HUES48 (cell line): ENCODE measurements around the gene BTBD19.
"Not testable (repeated sequence)": the region's sequence is repeated elsewhere in the genome, so short reads cannot be mapped to it uniquely, and the experiment has no call there.

Experiments used
- H3K27ac ChIP-seq: one replicate; pipeline ENCODE4 v1.7.0; 2013; ENCODE audit warnings: low read depth, low read length, inconsistent platforms
- H3K27me3 ChIP-seq: 2 replicates; pipeline ENCODE4 v1.6.1; 2013; ENCODE audit warnings: mild to moderate bottlenecking, low read length; ENCODE audit not compliant: control insufficient read depth, insufficient read depth
- H3K36me3 ChIP-seq: 2 replicates; pipeline ENCODE4 v1.6.1; 2013; ENCODE audit warnings: low read length; ENCODE audit not compliant: control insufficient read depth, insufficient read depth
- H3K4me1 ChIP-seq: 2 replicates; pipeline ENCODE4 v1.6.1; 2013; ENCODE audit warnings: mild to moderate bottlenecking, low read length; ENCODE audit not compliant: control insufficient read depth, insufficient read depth
- H3K4me3 ChIP-seq: 2 replicates; pipeline ENCODE4 v1.5.1; 2013; ENCODE audit warnings: mild to moderate bottlenecking, low read depth, low read length
- H3K9ac ChIP-seq: 2 replicates; pipeline ENCODE4 v1.6.1; 2013; ENCODE audit warnings: mild to moderate bottlenecking, low read depth, low read length, moderate library complexity
- H3K9me3 ChIP-seq: 2 replicates; pipeline ENCODE4 v1.6.1; 2013; ENCODE audit warnings: low read length; ENCODE audit not compliant: control insufficient read depth, insufficient read depth

The BTBD19 gene

DNA sequence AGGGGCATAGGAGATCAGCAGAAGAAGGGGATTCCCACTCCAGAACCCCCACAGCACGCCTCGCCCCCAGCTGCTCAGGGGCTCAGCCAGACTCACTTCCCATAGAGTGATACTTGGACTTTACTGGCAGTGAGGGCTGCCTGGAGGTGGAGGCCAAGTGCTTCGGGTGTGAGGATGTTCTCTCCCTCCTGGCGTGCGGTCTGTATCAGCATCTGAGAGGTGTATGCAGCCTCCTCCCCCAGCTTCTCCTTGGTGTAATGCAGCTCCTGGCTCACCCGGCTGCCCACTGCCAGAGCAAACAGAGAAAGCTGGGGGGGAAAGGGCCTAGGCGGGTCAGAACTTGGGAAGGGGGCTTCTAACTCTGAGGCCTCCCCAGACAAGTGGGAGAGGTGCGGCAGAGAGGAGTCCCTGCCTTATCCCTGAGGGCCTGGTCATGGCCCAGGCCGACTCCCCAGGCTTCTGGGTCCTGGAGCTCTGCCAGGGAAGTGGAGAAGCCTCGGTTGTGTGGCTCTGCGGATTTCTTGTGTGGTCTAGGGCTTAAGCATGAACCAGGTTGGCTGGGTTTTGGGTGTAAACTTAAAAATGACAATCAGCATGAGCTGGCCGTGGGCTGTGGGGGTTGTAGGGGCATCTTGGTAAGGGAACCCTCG, 23.9 kb downstream of the BTBD19 start:
- H3K27me3 ChIP-seq = no peaks in the 10 kb centered on the region
- no peak overlapping the region for H3K9ac ChIP-seq
- H3K4me1 ChIP-seq = peaks cover 12% of the 10 kb centered on the region; the same call in 1 of the 2 replicates
- H3K9me3 ChIP-seq = no peaks in the 10 kb centered on the region
- H3K36me3 ChIP-seq = no peaks in the 10 kb centered on the region
- H3K4me3 ChIP-seq = no peak overlapping the region
- no peak overlapping the region for H3K27ac ChIP-seq

DNA sequence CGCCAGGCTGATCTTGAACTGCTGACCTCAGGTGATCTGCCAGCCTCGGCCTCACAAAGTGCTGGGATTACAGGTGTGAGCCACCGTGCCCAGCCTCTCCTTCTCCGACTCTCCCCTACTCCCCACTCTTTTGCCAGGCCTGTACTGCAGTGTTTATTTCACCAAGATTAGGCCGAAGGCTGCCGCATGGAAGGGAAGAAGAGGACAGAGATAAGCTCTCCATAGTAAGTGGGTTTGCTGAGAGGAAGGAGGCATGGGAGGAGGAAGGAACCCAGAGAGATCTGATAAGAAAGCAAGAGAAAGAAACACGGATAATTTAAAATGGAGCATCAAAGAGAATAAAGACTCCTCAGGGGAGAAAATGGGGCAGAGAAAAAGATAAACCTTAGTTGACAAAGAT, 26.0 kb downstream of the BTBD19 start:
- Histone ChIP-seq H3K9ac (no peak overlapping the region), H3K27ac (no peak overlapping the region), H3K4me3 (no peak overlapping the region), H3K27me3 (no peaks in the 10 kb centered on the region), H3K9me3 (no peaks in the 10 kb centered on the region), H3K4me1 (peaks cover 12% of the 10 kb centered on the region; the same call in 1 of the 2 replicates), H3K36me3 (no peaks in the 10 kb centered on the region)

- Histone ChIP-seq H3K27ac (no peak overlapping the region), H3K9me3 (no peaks in the 10 kb centered on the region), H3K4me3 (no peak overlapping the region), H3K9ac (no peak overlapping the region), H3K36me3 (no peaks in the 10 kb centered on the region), H3K4me1 (peaks cover 10% of the 10 kb centered on the region; the same call in 1 of the 2 replicates), H3K27me3 (no peaks in the 10 kb centered on the region)
Measured at GRCh38 chr1:44835738-44836675, 27.7 kb downstream of the BTBD19 start.

- not testable (repeated sequence) for H3K36me3 ChIP-seq, H3K9me3 ChIP-seq, H3K27ac ChIP-seq, H3K4me1 ChIP-seq, H3K27me3 ChIP-seq, H3K4me3 ChIP-seq, H3K9ac ChIP-seq
Measured at GRCh38 chr1:44838294-44838693, 30.0 kb downstream of the BTBD19 start.

DNA sequence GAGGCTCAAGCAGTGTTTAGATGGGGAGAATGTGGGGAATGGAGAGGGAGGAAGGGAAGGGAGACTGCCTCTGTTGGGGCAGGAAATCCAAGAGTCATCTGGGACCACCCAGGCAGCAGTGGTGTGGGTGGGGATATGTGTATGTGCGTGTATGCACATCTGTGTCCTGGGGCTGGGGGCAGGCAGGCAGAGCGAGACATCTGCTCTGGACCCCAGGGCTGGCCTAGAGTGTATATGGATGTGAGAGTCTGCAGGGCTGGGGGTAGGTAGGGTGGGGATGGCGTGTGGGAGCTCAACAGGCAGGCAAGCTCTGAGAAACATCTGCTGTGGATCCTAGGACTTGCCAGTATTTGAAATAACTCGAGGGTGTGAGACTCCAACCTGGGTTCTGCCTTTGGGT, 31.3 kb downstream of the BTBD19 start:
- H3K27ac ChIP-seq = no peak overlapping the region
- H3K36me3 ChIP-seq = no peaks in the 10 kb centered on the region
- no peak overlapping the region for H3K9ac ChIP-seq
- H3K9me3 ChIP-seq = no peaks in the 10 kb centered on the region
- no peaks in the 10 kb centered on the region for H3K4me1 ChIP-seq
- H3K4me3 ChIP-seq = no peak overlapping the region
- 0 out of 2 replicates have a peak, but pooled peaks cover 3% of the 10 kb centered on the region for H3K27me3 ChIP-seq

- no peak overlapping the region for H3K27ac ChIP-seq
- 0 out of 2 replicates have a peak, but pooled peaks cover 3% of the 10 kb centered on the region for H3K27me3 ChIP-seq
- H3K4me1 ChIP-seq = no peaks in the 10 kb centered on the region
- H3K9ac ChIP-seq = no peak overlapping the region
- H3K9me3 ChIP-seq = no peaks in the 10 kb centered on the region
- H3K4me3 ChIP-seq = peak overlapping the region; percentile 76
- H3K36me3 ChIP-seq = no peaks in the 10 kb centered on the region
Measured at GRCh38 chr1:44842486-44842861, 34.2 kb downstream of the BTBD19 start.

DNA sequence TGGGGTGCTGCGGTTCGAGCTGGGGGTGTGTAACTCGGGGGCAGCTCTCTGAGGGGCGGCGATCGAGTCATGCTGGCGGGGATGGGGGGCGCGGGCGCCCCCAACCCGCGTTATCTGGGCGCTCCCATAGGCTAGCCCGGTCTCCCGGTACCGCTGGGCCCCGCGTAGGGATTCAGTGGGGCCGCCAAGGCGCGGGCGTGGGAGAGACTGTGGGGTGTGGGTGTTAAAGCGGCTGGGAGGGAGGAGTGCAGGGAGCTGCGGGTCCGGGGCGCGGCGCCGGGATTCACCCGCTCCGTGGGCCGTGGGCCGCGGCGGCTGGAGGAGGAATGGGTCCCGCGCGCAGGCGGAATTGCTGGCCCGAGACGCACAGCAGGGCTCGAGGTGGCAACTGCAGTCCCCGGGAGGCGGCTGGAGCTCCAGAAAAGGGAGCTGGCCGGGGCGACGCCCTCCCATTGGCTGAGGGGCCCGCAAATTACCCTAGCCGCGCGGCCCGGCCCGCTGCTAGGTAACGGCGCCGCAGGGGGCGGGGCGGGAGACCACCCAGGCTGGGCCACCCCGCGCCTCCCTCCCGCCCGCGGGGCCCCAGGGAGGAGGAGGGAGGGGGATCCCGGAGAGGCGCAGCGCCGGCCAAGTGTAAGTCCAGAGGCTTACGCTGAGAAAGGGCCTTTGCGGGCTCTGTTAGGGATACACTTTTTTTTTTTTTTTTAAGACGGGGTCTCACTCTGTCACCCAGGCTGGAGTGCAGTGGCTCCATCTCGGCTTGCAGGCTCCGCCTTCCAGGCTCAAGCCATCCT, 34.7 kb downstream of the BTBD19 start, which contains the start of gene PTCH2:
PTCH2 (minus strand) TSS at position 392 of the 794 bp plus-strand sequence; CDS start at position 71, 321 bp downstream.
- Histone ChIP-seq H3K9me3 (no peaks in the 10 kb centered on the region), H3K4me1 (no peaks in the 10 kb centered on the region), H3K4me3 (peak within 1 kb of the TSS; percentile 76), H3K27me3 (0 out of 2 replicates have a peak, but pooled peaks cover 3% of the 10 kb centered on the region), H3K27ac (no peak within 1 kb of the TSS), H3K9ac (no peak within 1 kb of the TSS), H3K36me3 (no peaks in the 10 kb centered on the region)

GRCh38 chr1:44846985-44847384, 38.7 kb downstream of the BTBD19 start:
- Histone ChIP-seq H3K4me1 (peaks cover 4% of the 10 kb centered on the region; the same call in 1 of the 2 replicates), H3K36me3 (no peaks in the 10 kb centered on the region), H3K27ac (no peak overlapping the region), H3K27me3 (0 out of 2 replicates have a peak, but pooled peaks cover 3% of the 10 kb centered on the region), H3K9ac (no peak overlapping the region), H3K9me3 (no peaks in the 10 kb centered on the region), H3K4me3 (no peak overlapping the region)

DNA sequence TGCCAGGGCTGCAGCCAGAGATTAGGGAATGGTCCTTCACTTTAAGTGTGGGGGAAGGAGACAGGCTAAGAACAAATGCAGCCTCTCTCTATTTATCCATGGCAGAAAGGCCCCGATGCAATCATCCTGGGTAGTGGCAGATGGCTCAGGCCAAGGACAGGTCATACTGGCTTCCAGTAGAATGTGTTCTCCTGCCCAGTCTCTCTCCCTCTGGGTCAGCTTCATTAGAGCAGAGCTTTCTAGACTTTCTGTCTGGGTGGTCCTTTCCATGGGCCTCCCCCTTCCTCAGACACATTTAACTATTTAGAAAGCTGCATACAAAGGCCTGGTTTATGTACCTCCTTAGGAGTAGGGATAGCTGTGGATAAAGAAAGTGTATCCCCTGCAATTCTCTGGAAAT, 39.5 kb downstream of the BTBD19 start:
- Histone ChIP-seq H3K9me3 (no peaks in the 10 kb centered on the region), H3K9ac (no peak overlapping the region), H3K27me3 (no peaks in the 10 kb centered on the region), H3K4me3 (no peak overlapping the region), H3K36me3 (no peaks in the 10 kb centered on the region), H3K27ac (no peak overlapping the region), H3K4me1 (peaks cover 4% of the 10 kb centered on the region; the same call in 1 of the 2 replicates)

DNA sequence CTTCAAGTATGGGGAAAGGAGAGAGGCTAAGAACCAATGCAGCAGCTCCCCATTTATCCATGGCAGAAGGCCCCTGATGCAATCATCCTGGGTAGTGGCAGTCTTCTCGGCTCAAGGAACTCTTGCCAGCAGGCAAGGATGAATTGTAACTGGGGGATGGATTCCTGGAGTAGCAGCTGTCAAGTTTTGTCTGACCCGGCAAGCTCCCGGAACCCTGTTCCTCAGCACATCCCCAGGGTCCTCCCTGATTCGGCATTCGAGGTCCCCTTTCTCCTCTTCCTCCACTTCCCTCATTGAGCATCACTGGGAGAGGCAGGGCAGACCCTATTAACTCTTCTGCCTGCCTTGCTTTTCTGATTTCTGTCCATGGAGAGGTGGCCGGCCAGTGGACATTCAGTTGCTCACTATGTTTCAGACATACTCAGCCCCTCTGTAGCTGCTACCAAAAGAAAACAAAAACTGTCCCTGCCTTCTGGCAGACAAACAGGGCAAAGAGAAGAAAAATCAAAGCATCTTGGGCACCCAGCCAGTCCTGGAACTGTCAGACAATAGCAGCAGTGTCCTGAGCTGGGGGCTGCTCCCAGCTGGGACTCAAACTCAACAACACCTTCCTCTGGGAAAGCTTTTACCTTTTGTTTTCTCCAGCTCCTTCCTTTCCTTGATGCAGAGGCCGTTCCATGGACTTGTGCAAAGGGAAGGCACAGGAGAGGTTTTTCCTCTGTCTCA, 40.3 kb downstream of the BTBD19 start:
- Histone ChIP-seq H3K9me3 (no peaks in the 10 kb centered on the region), H3K36me3 (no peaks in the 10 kb centered on the region), H3K27ac (peak overlapping the region; percentile 10), H3K9ac (no peak overlapping the region), H3K4me3 (no peak overlapping the region), H3K27me3 (no peaks in the 10 kb centered on the region), H3K4me1 (peaks cover 4% of the 10 kb centered on the region; the same call in 1 of the 2 replicates)
